Measurements from ENCODE around the gene MYBL2.

Gene MYBL2

GRCh38 chr20:43667341-43668132, 623 bp downstream of the MYBL2 start:
- H3K4me3 Mint-ChIP-seq: peak overlapping the region; percentile 74
- peak overlapping the region; percentile 14 for H3K27ac Mint-ChIP-seq
- H3K36me3 Mint-ChIP-seq: peaks cover 11% of the 10 kb centered on the region
- DNase-seq: peak; percentile 35
- H3K4me1 Mint-ChIP-seq: peaks cover 28% of the 10 kb centered on the region
- CTCF ChIA-PET: interaction anchor here (0.8 kb wide), 1 partner anchor 24 kb away, joined by 4 read pairs; no protein-coding TSS in a partner anchor
- peaks cover 19% of the 10 kb centered on the region for H3K27me3 Mint-ChIP-seq
- H3K9me3 Mint-ChIP-seq: no peaks in the 10 kb centered on the region

GRCh38 chr20:43669332-43669731, 2.4 kb downstream of the MYBL2 start:
- no peak for DNase-seq
- Mint-ChIP-seq H3K4me1 (peaks cover 30% of the 10 kb centered on the region), H3K27ac (no peak overlapping the region), H3K27me3 (peaks cover 12% of the 10 kb centered on the region), H3K9me3 (peaks cover 2% of the 10 kb centered on the region), H3K36me3 (peaks cover 18% of the 10 kb centered on the region), H3K4me3 (peak overlapping the region; percentile 5)
- CTCF ChIA-PET: no interaction called here

GRCh38 chr20:43670423-43670822, 3.5 kb downstream of the MYBL2 start:
- no peak overlapping the region for H3K4me3 Mint-ChIP-seq
- peaks cover 2% of the 10 kb centered on the region for H3K9me3 Mint-ChIP-seq
- peaks cover 18% of the 10 kb centered on the region for H3K36me3 Mint-ChIP-seq
- peaks cover 30% of the 10 kb centered on the region for H3K4me1 Mint-ChIP-seq
- peaks cover 3% of the 10 kb centered on the region for H3K27me3 Mint-ChIP-seq
- H3K27ac Mint-ChIP-seq: no peak overlapping the region
- DNase-seq: no peak
- CTCF ChIA-PET: no interaction called here

- H3K9me3 Mint-ChIP-seq: peaks cover 2% of the 10 kb centered on the region
- H3K36me3 Mint-ChIP-seq: peaks cover 31% of the 10 kb centered on the region
- DNase-seq: no peak
- H3K4me3 Mint-ChIP-seq: no peak overlapping the region
- no peak overlapping the region for H3K27ac Mint-ChIP-seq
- H3K4me1 Mint-ChIP-seq: peaks cover 6% of the 10 kb centered on the region
- CTCF ChIA-PET: no interaction called here
- H3K27me3 Mint-ChIP-seq: no peaks in the 10 kb centered on the region
These were observed 9.5 kb downstream of the MYBL2 start for GRCh38 chr20:43676368-43676767.

- no peak overlapping the region for H3K4me3 Mint-ChIP-seq
- DNase-seq: no peak
- CTCF ChIA-PET: interaction anchor here (0.7 to 1.6 kb wide), 3 partner anchors 8 to 401 kb away, joined by 3 to 6 read pairs (median 3); no protein-coding TSS in a partner anchor
- H3K36me3 Mint-ChIP-seq: peaks cover 21% of the 10 kb centered on the region
- H3K9me3 Mint-ChIP-seq: no peaks in the 10 kb centered on the region
- peaks cover 5% of the 10 kb centered on the region for H3K4me1 Mint-ChIP-seq
- H3K27me3 Mint-ChIP-seq: no peaks in the 10 kb centered on the region
- peak overlapping the region; percentile 70 for H3K27ac Mint-ChIP-seq
These were observed 14.1 kb downstream of the MYBL2 start for GRCh38 chr20:43680981-43681380.

GRCh38 chr20:43681468-43681942, 14.6 kb downstream of the MYBL2 start:
- no peak for DNase-seq
- H3K4me1 Mint-ChIP-seq: peaks cover 5% of the 10 kb centered on the region
- no peaks in the 10 kb centered on the region for H3K9me3 Mint-ChIP-seq
- peaks cover 22% of the 10 kb centered on the region for H3K36me3 Mint-ChIP-seq
- H3K27ac Mint-ChIP-seq: peak overlapping the region; percentile 70
- CTCF ChIA-PET: interaction anchor here (0.7 to 1.6 kb wide), 3 partner anchors 11 to 400 kb away, joined by 3 to 6 read pairs (median 4); no protein-coding TSS in a partner anchor
- no peak overlapping the region for H3K4me3 Mint-ChIP-seq
- no peaks in the 10 kb centered on the region for H3K27me3 Mint-ChIP-seq

GRCh38 chr20:43681991-43682410, 15.1 kb downstream of the MYBL2 start:
- Mint-ChIP-seq H3K27me3 (no peaks in the 10 kb centered on the region), H3K4me3 (no peak overlapping the region), H3K9me3 (no peaks in the 10 kb centered on the region), H3K4me1 (peaks cover 5% of the 10 kb centered on the region), H3K36me3 (peaks cover 24% of the 10 kb centered on the region), H3K27ac (no peak overlapping the region)
- CTCF ChIA-PET: interaction anchor here (1.0 to 1.6 kb wide), 2 partner anchors 10 to 144 kb away, joined by 4 to 6 read pairs; no protein-coding TSS in a partner anchor
- no peak for DNase-seq

GRCh38 chr20:43682446-43682845, 15.5 kb downstream of the MYBL2 start:
- H3K4me1 Mint-ChIP-seq: peaks cover 5% of the 10 kb centered on the region
- H3K4me3 Mint-ChIP-seq: no peak overlapping the region
- no peak overlapping the region for H3K27ac Mint-ChIP-seq
- CTCF ChIA-PET: interaction anchor here (1.0 kb wide), 1 partner anchor 10 kb away, joined by 4 read pairs; no protein-coding TSS in a partner anchor
- no peaks in the 10 kb centered on the region for H3K27me3 Mint-ChIP-seq
- no peaks in the 10 kb centered on the region for H3K9me3 Mint-ChIP-seq
- peaks cover 20% of the 10 kb centered on the region for H3K36me3 Mint-ChIP-seq
- DNase-seq: no peak

GRCh38 chr20:43686820-43687219, 19.9 kb downstream of the MYBL2 start:
- no peak overlapping the region for H3K27ac Mint-ChIP-seq
- H3K4me3 Mint-ChIP-seq: no peak overlapping the region
- DNase-seq: no peak
- no peaks in the 10 kb centered on the region for H3K9me3 Mint-ChIP-seq
- CTCF ChIA-PET: no interaction called here
- peaks cover 26% of the 10 kb centered on the region for H3K36me3 Mint-ChIP-seq
- no peaks in the 10 kb centered on the region for H3K27me3 Mint-ChIP-seq
- no peaks in the 10 kb centered on the region for H3K4me1 Mint-ChIP-seq

- H3K4me3 Mint-ChIP-seq: no peak overlapping the region
- H3K27me3 Mint-ChIP-seq: no peaks in the 10 kb centered on the region
- DNase-seq: no peak
- peaks cover 24% of the 10 kb centered on the region for H3K36me3 Mint-ChIP-seq
- H3K9me3 Mint-ChIP-seq: no peaks in the 10 kb centered on the region
- H3K4me1 Mint-ChIP-seq: no peaks in the 10 kb centered on the region
- peak overlapping the region; percentile 28 for H3K27ac Mint-ChIP-seq
- CTCF ChIA-PET: interaction anchor here (1.0 to 1.6 kb wide), 5 partner anchors 9 to 391 kb away, joined by 3 to 5 read pairs (median 3); no protein-coding TSS in a partner anchor
These were observed 22.3 kb downstream of the MYBL2 start for GRCh38 chr20:43689165-43689564.

GRCh38 chr20:43690943-43691598, 24.2 kb downstream of the MYBL2 start:
- DNase-seq: no peak
- Mint-ChIP-seq H3K27ac (no peak overlapping the region), H3K9me3 (no peaks in the 10 kb centered on the region), H3K36me3 (peaks cover 30% of the 10 kb centered on the region), H3K27me3 (no peaks in the 10 kb centered on the region), H3K4me1 (no peaks in the 10 kb centered on the region), H3K4me3 (no peak overlapping the region)
- CTCF ChIA-PET: interaction anchor here (0.6 to 3.8 kb wide), 7 partner anchors 24 to 583 kb away, joined by 3 to 31 read pairs (median 4); no protein-coding TSS in a partner anchor

GRCh38 chr20:43691928-43692524, 25.1 kb downstream of the MYBL2 start:
- Mint-ChIP-seq H3K27ac (peak overlapping the region; percentile 45), H3K4me3 (no peak overlapping the region), H3K9me3 (no peaks in the 10 kb centered on the region), H3K36me3 (peaks cover 23% of the 10 kb centered on the region), H3K27me3 (no peaks in the 10 kb centered on the region), H3K4me1 (no peaks in the 10 kb centered on the region)
- DNase-seq: peak; percentile 76
- CTCF ChIA-PET: interaction anchor here (0.6 to 3.8 kb wide), 10 partner anchors 10 to 393 kb away, joined by 3 to 31 read pairs (median 4); no protein-coding TSS in a partner anchor

GRCh38 chr20:43694763-43695162, 27.8 kb downstream of the MYBL2 start:
- Mint-ChIP-seq H3K27ac (no peak overlapping the region), H3K9me3 (no peaks in the 10 kb centered on the region), H3K27me3 (no peaks in the 10 kb centered on the region), H3K4me1 (peaks cover 5% of the 10 kb centered on the region), H3K4me3 (no peak overlapping the region), H3K36me3 (peaks cover 23% of the 10 kb centered on the region)
- no peak for DNase-seq
- CTCF ChIA-PET: no interaction called here

GRCh38 chr20:43695571-43695970, 28.7 kb downstream of the MYBL2 start:
- Mint-ChIP-seq H3K4me3 (no peak overlapping the region), H3K27me3 (no peaks in the 10 kb centered on the region)

More at GRCh38 chr20:43695571-43695970, 28.7 kb downstream of the MYBL2 start:
- no peaks in the 10 kb centered on the region for H3K9me3 Mint-ChIP-seq
- CTCF ChIA-PET: no interaction called here
- H3K36me3 Mint-ChIP-seq: peaks cover 30% of the 10 kb centered on the region
- no peak overlapping the region for H3K27ac Mint-ChIP-seq
- no peak for DNase-seq
- peaks cover 12% of the 10 kb centered on the region for H3K4me1 Mint-ChIP-seq
